GM23248 (cell line): ENCODE results near the gene PPM1K. TPM values are rescaled to one million over a fixed set of nuclear protein-coding genes. Genes with fewer than 3 reads are reported as not detected.
"Not testable (repeated sequence)": the region's sequence is repeated elsewhere in the genome, so short reads cannot be mapped to it uniquely, and the experiment has no call there.

Experiments
- DNase-seq: peaks from one replicate; pipeline ENCODE4 v3.0.0-alpha.2; 2015
- H2AFZ ChIP-seq: fragments of 200-600 bp; sonication (generic); 2 replicates; pipeline ENCODE4 v1.6.1; 2016; ENCODE audit warnings: antibody characterized with exemption
- H3F3A ChIP-seq: fragments of 200-600 bp; sonication (generic); 2 replicates; pipeline ENCODE4 v1.6.1; 2016; ENCODE audit warnings: mild to moderate bottlenecking, antibody characterized with exemption, mixed run types; ENCODE audit not compliant: insufficient read depth
- H3K27ac ChIP-seq: fragments of 200-600 bp; sonication (generic); 2 replicates; pipeline ENCODE4 v1.5.1; 2016; ENCODE audit warnings: mild to moderate bottlenecking
- H3K27me3 ChIP-seq: fragments of 200-600 bp; sonication (generic); replicated peaks from 2 replicates; pipeline ENCODE4 v1.6.1; 2016; ENCODE audit warnings: mild to moderate bottlenecking; ENCODE audit not compliant: insufficient read depth
- H3K36me3 ChIP-seq: fragments of 200-600 bp; sonication (generic); 2 replicates; pipeline ENCODE4 v1.6.1; 2016; ENCODE audit warnings: low read depth, mild to moderate bottlenecking
- H3K4me1 ChIP-seq: fragments of 200-600 bp; sonication (generic); 2 replicates; pipeline ENCODE4 v1.6.1; 2016; ENCODE audit warnings: mild to moderate bottlenecking; ENCODE audit not compliant: insufficient read depth
- H3K4me2 ChIP-seq: fragments of 200-600 bp; sonication (generic); one replicate; pipeline ENCODE4 v1.6.1; 2016; ENCODE audit warnings: mild to moderate bottlenecking; ENCODE audit not compliant: unreplicated experiment
- H3K4me3 ChIP-seq: fragments of 200-600 bp; sonication (generic); 2 replicates; pipeline ENCODE4 v1.5.1; 2016; ENCODE audit warnings: mild to moderate bottlenecking
- H3K79me2 ChIP-seq: fragments of 200-600 bp; sonication (generic); 2 replicates; pipeline ENCODE4 v1.6.1; 2016; ENCODE audit warnings: mild to moderate bottlenecking; ENCODE audit not compliant: insufficient read depth
- H3K9ac ChIP-seq: fragments of 200-600 bp; sonication (generic); 2 replicates; pipeline ENCODE4 v1.6.1; 2016; ENCODE audit warnings: mild to moderate bottlenecking
- H3K9me2 ChIP-seq: fragments of 200-600 bp; sonication (generic); 2 replicates; pipeline ENCODE4 v1.6.1; 2016; ENCODE audit warnings: mixed run types, mild to moderate bottlenecking, moderate library complexity; ENCODE audit not compliant: insufficient read depth
- H3K9me3 ChIP-seq: fragments of 200-600 bp; sonication (generic); one replicate; pipeline ENCODE4 v1.6.1; 2017; ENCODE audit warnings: low read depth
- H4K20me1 ChIP-seq: fragments of 200-600 bp; sonication (generic); 2 replicates; pipeline ENCODE4 v1.6.0; 2016; ENCODE audit not compliant: insufficient read depth
- EZH2 ChIP-seq: fragments of 200-600 bp; sonication (generic); IDR thresholded peaks from 2 replicates; pipeline ENCODE4 v1.6.1; 2018; ENCODE audit warnings: antibody characterized with exemption, mild to moderate bottlenecking; ENCODE audit not compliant: insufficient read depth, poor library complexity, severe bottlenecking
- EZH2phosphoT487 ChIP-seq: fragments of 200-600 bp; sonication (generic); IDR thresholded peaks from 2 replicates; pipeline ENCODE4 v1.6.1; 2018; ENCODE audit warnings: antibody characterized with exemption, moderate library complexity, mild to moderate bottlenecking, low read depth; ENCODE audit not compliant: insufficient read depth
- WGBS, 2 experiments: methylation state at CpG; one replicate each; pipeline ENCODE4 v1.1.6; 2015 to 2017; ENCODE audit warnings: low lambda C conversion rate in 2 of 2, low coverage in 1 of 2; ENCODE audit errors: missing lambda C conversion rate in 2 of 2; 5-methylcytosine and 5-hydroxymethylcytosine counted together
- in situ Hi-C: fragments of 300-500 bp; cut with MboI; formaldehyde crosslinking; loops from 2 replicates; pipeline ENCODE4 v1.15.0; 2020
- polyA plus RNA-seq: library from polyadenylated mRNA; unstranded; fragments of >200 nt; fragmentation: Nextera tagmentation; extraction: Ambion mirVana; gene quantifications from 2 replicates; pipeline ENCODE4 v1.2.1, GENCODE V29; 2016
- total RNA-seq: library from RNA; depleted of rRNA; stranded (reverse); fragments of >200 nt; shearing (Covaris generic); gene quantifications from 2 replicates; pipeline ENCODE4 v1.2.3, GENCODE V29; 2014

The PPM1K gene
- total and polyA plus RNA-seq, 2 experiments from 2014 or later: 4.3 to 8.2 TPM

GRCh38 chr4:88320224-88320779 is 35.9 kb upstream of the PPM1K start:
- no peaks in the 10 kb centered on the region for H3K9me2 ChIP-seq
- TF ChIP-seq EZH2phosphoT487 (no peak), EZH2 (no peak)
- H3K27me3 ChIP-seq: no peaks in the 10 kb centered on the region
- DNase-seq: no peak
- H2AFZ ChIP-seq: peak overlapping the region; percentile 60
- H3K79me2 ChIP-seq: no peaks in the 10 kb centered on the region
- no peak overlapping the region for H3K27ac ChIP-seq
- H3F3A ChIP-seq: no peaks in the 10 kb centered on the region
- no peak overlapping the region for H3K4me3 ChIP-seq
- in situ Hi-C loops: no loop called here
- H3K4me1 ChIP-seq: no peaks in the 10 kb centered on the region
- H3K9me3 ChIP-seq: no peaks in the 10 kb centered on the region
- no peak overlapping the region for H3K9ac ChIP-seq
- H3K36me3 ChIP-seq: no peaks in the 10 kb centered on the region
- no peak overlapping the region for H3K4me2 ChIP-seq
- no peaks in the 10 kb centered on the region for H4K20me1 ChIP-seq
- whole genome bisulfite sequencing, 2 experiments: 95 to 96% methylated on average over 1 of the region's 1 CpG

GRCh38 chr4:88318751-88319350 is 34.5 kb upstream of the PPM1K start:
- TF ChIP-seq EZH2 (no peak), EZH2phosphoT487 (no peak)
- H3K9me3 ChIP-seq: no peaks in the 10 kb centered on the region
- no peak overlapping the region for H3K4me3 ChIP-seq
- no peaks in the 10 kb centered on the region for H4K20me1 ChIP-seq
- H3K27ac ChIP-seq: no peak overlapping the region
- no peaks in the 10 kb centered on the region for H3K4me1 ChIP-seq
- no peaks in the 10 kb centered on the region for H3K79me2 ChIP-seq
- 69 to 73% methylated on average over 3 of the region's 3 CpGs for WGBS, 2 experiments
- H3K9me2 ChIP-seq: no peaks in the 10 kb centered on the region
- no peaks in the 10 kb centered on the region for H3K27me3 ChIP-seq
- in situ Hi-C loops: no loop called here
- H3K9ac ChIP-seq: no peak overlapping the region
- H3F3A ChIP-seq: no peaks in the 10 kb centered on the region
- H3K36me3 ChIP-seq: no peaks in the 10 kb centered on the region
- DNase-seq: peak; percentile 13
- H2AFZ ChIP-seq: no peak overlapping the region
- no peak overlapping the region for H3K4me2 ChIP-seq

- WGBS, 2 experiments: 42 to 51% methylated on average over 5 of the region's 5 CpGs
- no peak overlapping the region for H3K27ac ChIP-seq
- H3K9ac ChIP-seq: no peak overlapping the region
- H4K20me1 ChIP-seq: no peaks in the 10 kb centered on the region
- no peaks in the 10 kb centered on the region for H3K79me2 ChIP-seq
- in situ Hi-C loops: no loop called here
- H3K9me2 ChIP-seq: no peaks in the 10 kb centered on the region
- no peaks in the 10 kb centered on the region for H3K4me1 ChIP-seq
- no peak overlapping the region for H3K4me2 ChIP-seq
- no peak overlapping the region for H3K4me3 ChIP-seq
- no peaks in the 10 kb centered on the region for H3K36me3 ChIP-seq
- H2AFZ ChIP-seq: no peak overlapping the region
- H3K27me3 ChIP-seq: no peaks in the 10 kb centered on the region
- H3K9me3 ChIP-seq: no peaks in the 10 kb centered on the region
- H3F3A ChIP-seq: no peaks in the 10 kb centered on the region
- no peak for DNase-seq
- TF ChIP-seq EZH2: no peak
- no peak for TF ChIP-seq EZH2phosphoT487
Observed at GRCh38 chr4:88315460-88316017, 31.2 kb upstream of the PPM1K start.

- H3K27ac ChIP-seq, H3K9me3 ChIP-seq, H3K4me1 ChIP-seq, H3K27me3 ChIP-seq, H2AFZ ChIP-seq, H3K4me2 ChIP-seq, H3K4me3 ChIP-seq, H4K20me1 ChIP-seq, H3F3A ChIP-seq, H3K9me2 ChIP-seq, in situ Hi-C loops, H3K9ac ChIP-seq, H3K79me2 ChIP-seq, H3K36me3 ChIP-seq, DNase-seq: not testable (repeated sequence)
- 85 to 89% methylated on average over 18 to 19 of the region's 23 CpGs for WGBS, 2 experiments
Observed at GRCh38 chr4:88313088-88313624, 28.8 kb upstream of the PPM1K start.
